Fibroblast of pulmonary artery (primary cell): ENCODE measurements around the gene NPC1L1.

Experiments used
- DNase-seq: peaks from one replicate; pipeline ENCODE4 v3.0.0-alpha.2; 2010; ENCODE audit warnings: low read depth
- H3K4me3 ChIP-seq: replicated peaks from 2 replicates; pipeline ENCODE4 v1.5.1; 2011; ENCODE audit warnings: low read depth, mild to moderate bottlenecking, control low read depth, low read length, moderate library complexity
- CTCF ChIP-seq: IDR thresholded peaks from 2 replicates; pipeline ENCODE4 v1.5.1; 2011; ENCODE audit warnings: mild to moderate bottlenecking, control low read depth, low read length, inconsistent platforms; ENCODE audit errors: missing control alignments

NPC1L1 gene

GRCh38 chr7:44541028-44541869, at the start of gene NPC1L1:
NPC1L1 (minus strand) TSS chr7:44541330; CDS start chr7:44541259, 71 bp downstream.
- TF ChIP-seq CTCF = no peak
- no peak for DNase-seq
- no peak within 1 kb of the TSS for H3K4me3 ChIP-seq

GRCh38 chr7:44590910-44591309, 49.8 kb upstream of the NPC1L1 start:
- no peak overlapping the region for H3K4me3 ChIP-seq
- TF ChIP-seq CTCF = no peak
- DNase-seq = no peak

GRCh38 chr7:44587843-44588711, 46.9 kb upstream of the NPC1L1 start:
- DNase-seq = peak; percentile 81
- no peak overlapping the region for H3K4me3 ChIP-seq
- peak; percentile 71 for TF ChIP-seq CTCF

- TF ChIP-seq CTCF = no peak
- no peak for DNase-seq
Measured at GRCh38 chr7:44583146-44583865, 42.2 kb upstream of the NPC1L1 start.

GRCh38 chr7:44581879-44582603, 40.9 kb upstream of the NPC1L1 start, which contains the start of gene TMED4:
TMED4 (minus strand) TSS chr7:44582231; CDS start chr7:44582206, 25 bp downstream.
- no peak for TF ChIP-seq CTCF
- peak within 1 kb of the TSS; percentile 85 for H3K4me3 ChIP-seq
- DNase-seq = peak; percentile 99

More at GRCh38 chr7:44583146-44583865, 42.2 kb upstream of the NPC1L1 start:
- peak overlapping the region; percentile 85 for H3K4me3 ChIP-seq
